GM19455 (cell line): ENCODE measurements around the gene MYCBPAP.

Source experiments
- ATAC-seq: cut with Tn5 transposase; IDR thresholded peaks from one replicate; pipeline ENCODE4 v1.9.1; 2021; ENCODE audit not compliant: unreplicated experiment

Gene MYCBPAP

GRCh38 chr17:50569592-50569991 is 61.4 kb downstream of the MYCBPAP start:
- ATAC-seq = no peak

GRCh38 chr17:50570032-50570431 is 61.8 kb downstream of the MYCBPAP start:
- ATAC-seq = no peak

GRCh38 chr17:50570528-50570927 is 62.3 kb downstream of the MYCBPAP start:
- no peak for ATAC-seq

- no peak for ATAC-seq
These were observed 63.4 kb downstream of the MYCBPAP start for GRCh38 chr17:50571681-50572080.

- no peak for ATAC-seq
These were observed 64.3 kb downstream of the MYCBPAP start for GRCh38 chr17:50572541-50572940.

GRCh38 chr17:50573866-50574611 is 65.8 kb downstream of the MYCBPAP start:
- no peak for ATAC-seq

- ATAC-seq = no peak
These were observed 67.5 kb downstream of the MYCBPAP start for GRCh38 chr17:50575581-50576210.

- ATAC-seq = no peak
These were observed 68.6 kb downstream of the MYCBPAP start for GRCh38 chr17:50576864-50577263.

GRCh38 chr17:50577451-50577954 is 69.3 kb downstream of the MYCBPAP start:
- ATAC-seq = no peak

GRCh38 chr17:50578173-50578572 is 69.9 kb downstream of the MYCBPAP start:
- ATAC-seq = no peak

- no peak for ATAC-seq
These were observed 71.2 kb downstream of the MYCBPAP start for GRCh38 chr17:50579399-50579798.

- ATAC-seq = no peak
These were observed 72.4 kb downstream of the MYCBPAP start for GRCh38 chr17:50580646-50581045.
